ENCODE results near the gene CFAP43.

Gene CFAP43

DNA sequence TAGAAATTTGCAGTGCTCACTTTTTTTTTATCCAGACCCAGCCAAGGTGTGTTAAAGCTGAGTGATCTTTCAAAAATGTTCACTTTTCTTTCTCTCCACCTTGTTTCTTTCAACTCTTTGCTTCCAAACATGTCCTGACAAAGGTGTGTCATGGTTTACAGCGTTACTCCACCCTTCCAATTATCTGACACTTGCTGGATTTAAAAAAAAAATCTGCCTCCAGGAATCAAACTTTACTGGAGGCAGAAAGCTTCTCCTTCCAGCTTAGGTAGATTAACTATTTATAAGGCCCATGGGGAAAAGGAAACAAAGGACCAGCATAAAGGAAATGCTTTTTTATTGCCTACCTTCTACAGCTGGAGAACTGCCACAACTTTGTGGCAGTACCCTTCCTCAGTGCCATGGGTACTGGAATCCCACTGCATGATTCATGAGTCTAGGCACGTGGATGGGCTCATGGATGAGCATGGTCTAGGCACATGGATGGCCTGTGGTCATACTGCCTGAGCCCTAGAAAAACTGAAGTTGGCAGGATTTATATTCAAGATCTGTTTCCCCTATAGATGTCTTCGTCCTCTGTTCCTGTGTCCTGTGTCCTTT, 146.3 kb downstream of the CFAP43 start, which contains the start of gene COL17A1:
TSS of gene COL17A1 (minus strand) at position 80 of the 600 bp plus-strand sequence. CDS start 5,207 bp downstream, outside the sequence.
- FAIRE-seq = no peak

DNA sequence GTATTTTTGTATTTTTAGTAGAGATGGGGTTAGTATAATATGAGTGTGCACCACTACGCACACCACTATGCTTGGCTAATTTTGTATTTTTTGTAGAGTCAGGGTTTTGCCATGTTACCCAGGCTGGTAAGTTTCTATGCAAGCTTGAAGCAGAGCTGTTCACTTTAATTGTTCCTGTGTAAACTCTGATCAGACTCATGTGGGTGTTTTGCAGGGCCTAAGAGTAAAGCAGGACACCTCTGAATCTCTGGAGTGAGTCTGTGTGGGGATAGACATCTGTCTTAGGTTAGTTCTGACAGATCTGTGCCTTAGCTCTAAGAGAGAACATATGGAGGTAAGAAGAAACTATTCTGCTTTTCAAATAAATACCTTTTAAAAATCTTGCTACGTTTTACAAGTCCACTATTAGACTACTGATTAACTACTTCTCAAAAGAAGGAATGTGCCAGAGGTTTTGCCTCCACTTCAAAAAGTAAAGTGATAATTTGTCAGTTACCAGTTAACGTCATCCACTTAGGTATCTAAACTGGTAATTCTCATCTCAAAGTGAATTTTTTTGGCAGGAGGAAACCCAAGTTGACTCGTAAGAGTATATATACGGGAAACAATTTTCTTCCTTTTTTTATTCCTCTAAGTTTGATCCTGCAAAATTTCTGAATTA, 147.6 kb downstream of the CFAP43 start:
- FAIRE-seq = no peak

DNA sequence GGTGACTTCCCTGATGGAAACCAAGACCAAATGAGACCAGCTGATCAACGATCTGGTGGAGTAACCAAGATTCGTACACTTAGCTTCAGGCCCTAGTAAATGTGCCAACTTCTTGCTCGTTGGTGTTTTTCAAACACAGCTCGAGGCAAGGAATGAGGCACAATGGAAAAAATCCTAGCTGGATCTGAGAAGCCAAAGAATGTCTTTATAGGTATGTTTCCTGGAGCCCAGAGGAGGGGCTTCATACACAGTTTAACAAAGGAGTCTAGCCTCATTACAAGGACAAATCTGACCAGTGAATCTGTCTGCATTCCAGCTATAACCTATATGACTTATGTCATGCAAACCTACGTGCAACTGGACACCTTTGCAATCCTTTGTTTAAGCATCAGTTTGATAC, 150.2 kb downstream of the CFAP43 start:
- FAIRE-seq = no peak

DNA sequence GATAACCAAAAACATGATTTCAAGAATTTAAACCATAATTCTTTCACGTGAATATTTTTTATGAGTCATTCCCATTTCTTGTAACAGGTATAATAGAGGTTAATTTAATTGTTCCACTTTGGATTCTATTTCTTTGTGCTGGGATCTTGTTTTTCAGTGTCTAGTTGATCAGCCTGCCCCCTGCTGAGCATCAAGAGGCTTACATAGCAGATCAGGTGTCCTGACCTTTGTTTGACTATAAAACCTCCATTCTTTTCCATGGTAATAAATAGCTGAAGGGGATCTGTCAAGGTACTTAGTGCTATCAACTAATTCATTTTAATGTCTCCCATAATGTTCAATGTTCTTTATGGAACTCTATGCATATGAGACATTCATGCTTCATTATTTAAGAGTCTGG, 151.4 kb downstream of the CFAP43 start:
- FAIRE-seq = peak; percentile 94

All from islet of Langerhans (tissue), 1 donor.